Heart left ventricle (tissue), 13 donors: ENCODE results near the gene NRN1L.

Source experiments
- POLR2A ChIP-seq, 2 donors: fragments of 450-650 bp; IDR thresholded peaks; one replicate each; pipeline ENCODE4 v1.6.1; 2017; ENCODE audit warnings: antibody characterized with exemption in 2 of 2, mild to moderate bottlenecking in 2 of 2, moderate library complexity in 2 of 2
- TF ChIP-seq, protein P1 (sequence below), 12 donors: fragments of 200-600 bp; sonication (generic) in 4 of 12; IDR thresholded peaks; one replicate each; pipeline versions ENCODE4 v1.5.0 to v1.8.0; 2018 to 2022; ENCODE audit warnings: antibody characterized with exemption in 12 of 12, mild to moderate bottlenecking in 5 of 12
- donor health status: ischemic (EF 13 %, LVEDD 7.1; RV severe dilation, severe dysfunction).
- donor health status: DM: no; HTN: yes; CAD: no.
- donor health status: DM: no; HTN: no; CAD: no.
- donor health status: ischemic (EF 25% LVEDD 6.9; RV normal size, moderate dysfunction).
- donor health status: ischemic (EF 25% LVEDD 5.7; RV mildly dilated, moderate dysfunction).
- donor health status: ischemic (EF 35%, LVEDD 5.7; RV mildly dilated, moderate dysfunction).
- donor health status: nonischemic (EF 11% LVEDD 7.7; RV severe dilation, severe dysfunction).
- donor health status: DM: yes; HTN: yes; CAD: no.
- donor health status: PGD.
- donor health status: ischemic (EF 29% LVEDD 5.4; RV normal size, mild dysfunction).
- donor health status: nonischemic (EF 23%, LVEDD 6.1; RV moderate dilation, normal function).

DNA sequence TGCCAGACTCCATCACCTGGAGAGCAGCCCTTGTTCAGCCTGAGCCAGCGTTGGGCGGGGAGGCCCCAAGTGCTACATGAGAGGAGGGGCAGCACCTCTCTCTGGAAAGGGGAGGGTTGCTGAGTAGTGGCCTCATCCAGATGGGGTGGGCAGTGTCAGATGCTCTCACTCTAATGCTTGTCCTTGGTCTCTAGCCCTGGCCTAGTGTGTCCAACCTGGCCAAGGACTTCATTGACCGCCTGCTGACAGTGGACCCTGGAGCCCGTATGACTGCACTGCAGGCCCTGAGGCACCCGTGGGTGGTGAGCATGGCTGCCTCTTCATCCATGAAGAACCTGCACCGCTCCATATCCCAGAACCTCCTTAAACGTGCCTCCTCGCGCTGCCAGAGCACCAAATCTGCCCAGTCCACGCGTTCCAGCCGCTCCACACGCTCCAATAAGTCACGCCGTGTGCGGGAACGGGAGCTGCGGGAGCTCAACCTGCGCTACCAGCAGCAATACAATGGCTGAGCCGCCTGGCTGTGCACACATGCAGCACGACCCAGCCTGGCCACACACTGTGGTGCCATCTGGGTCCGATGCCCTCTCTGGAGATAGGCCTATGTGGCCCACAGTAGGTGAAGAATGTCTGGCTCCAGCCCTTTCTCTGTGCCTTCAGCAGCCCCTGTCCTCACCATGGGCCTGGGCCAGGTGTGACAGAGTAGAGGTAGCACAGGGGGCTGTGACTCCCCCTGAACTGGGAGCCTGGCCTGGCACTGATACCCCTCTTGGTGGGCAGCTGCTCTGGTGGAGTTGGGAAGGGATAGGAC, 42.7 kb downstream of the NRN1L start:
- no peak for TF ChIP-seq POLR2A (IDR thresholded peaks at IDR 0.05)
- TF ChIP-seq, protein P1, sequence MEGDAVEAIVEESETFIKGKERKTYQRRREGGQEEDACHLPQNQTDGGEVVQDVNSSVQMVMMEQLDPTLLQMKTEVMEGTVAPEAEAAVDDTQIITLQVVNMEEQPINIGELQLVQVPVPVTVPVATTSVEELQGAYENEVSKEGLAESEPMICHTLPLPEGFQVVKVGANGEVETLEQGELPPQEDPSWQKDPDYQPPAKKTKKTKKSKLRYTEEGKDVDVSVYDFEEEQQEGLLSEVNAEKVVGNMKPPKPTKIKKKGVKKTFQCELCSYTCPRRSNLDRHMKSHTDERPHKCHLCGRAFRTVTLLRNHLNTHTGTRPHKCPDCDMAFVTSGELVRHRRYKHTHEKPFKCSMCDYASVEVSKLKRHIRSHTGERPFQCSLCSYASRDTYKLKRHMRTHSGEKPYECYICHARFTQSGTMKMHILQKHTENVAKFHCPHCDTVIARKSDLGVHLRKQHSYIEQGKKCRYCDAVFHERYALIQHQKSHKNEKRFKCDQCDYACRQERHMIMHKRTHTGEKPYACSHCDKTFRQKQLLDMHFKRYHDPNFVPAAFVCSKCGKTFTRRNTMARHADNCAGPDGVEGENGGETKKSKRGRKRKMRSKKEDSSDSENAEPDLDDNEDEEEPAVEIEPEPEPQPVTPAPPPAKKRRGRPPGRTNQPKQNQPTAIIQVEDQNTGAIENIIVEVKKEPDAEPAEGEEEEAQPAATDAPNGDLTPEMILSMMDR (IDR thresholded peaks at IDR 0.05), result no peak
